ENCODE results near the gene MAP2K7.

MAP2K7 gene

GRCh38 chr19:7872306-7873204 is 31.1 kb upstream of the MAP2K7 start:
- ATAC-seq (no peak), DNase-seq (no peak)
- no peaks in the 10 kb centered on the region for H3K9me3 Mint-ChIP-seq
- peaks cover 61% of the 10 kb centered on the region for H3K4me1 Mint-ChIP-seq
- H3K4me3 Mint-ChIP-seq, result peak overlapping the region; percentile 65 to 69
- peaks cover 51% of the 10 kb centered on the region for H3K27me3 Mint-ChIP-seq
- H3K27ac Mint-ChIP-seq, result no peak overlapping the region

- Mint-ChIP-seq H3K27ac (no peak overlapping the region), H3K4me1 (peaks cover 54% of the 10 kb centered on the region), H3K27me3 (peaks cover 47% of the 10 kb centered on the region), H3K9me3 (no peaks in the 10 kb centered on the region), H3K4me3 (peak overlapping the region; percentile 77 to 79)
- no peak for DNase-seq
- no peak for ATAC-seq
These were observed 30.2 kb upstream of the MAP2K7 start for GRCh38 chr19:7873304-7874075.

GRCh38 chr19:7874076-7874896 is 29.4 kb upstream of the MAP2K7 start, which contains the start of gene PRR36:
Gene PRR36, minus strand, starts transcription at chr19:7874390. Its CDS starts 701 bp downstream, at chr19:7873689.
- DNase-seq (no peak), ATAC-seq (peak; percentile 25)
- Mint-ChIP-seq H3K27ac (no peak within 1 kb of the TSS), H3K4me3 (peak within 1 kb of the TSS; percentile 77 to 86), H3K27me3 (peaks cover 47% of the 10 kb centered on the region), H3K4me1 (peaks cover 46% of the 10 kb centered on the region), H3K9me3 (no peaks in the 10 kb centered on the region)

- Mint-ChIP-seq H3K4me3 (peak overlapping the region; percentile 49 to 86), H3K27me3 (peaks cover 47% of the 10 kb centered on the region), H3K4me1 (peaks cover 43% of the 10 kb centered on the region), H3K9me3 (no peaks in the 10 kb centered on the region), H3K27ac (no peak overlapping the region)
- DNase-seq (no peak), ATAC-seq (no peak)
These were observed 28.8 kb upstream of the MAP2K7 start for GRCh38 chr19:7874897-7875273.

- no peaks in the 10 kb centered on the region for H3K9me3 Mint-ChIP-seq
- H3K4me1 Mint-ChIP-seq, result peaks cover 18% of the 10 kb centered on the region
These were observed 26.3 kb upstream of the MAP2K7 start for GRCh38 chr19:7877249-7877836.

GRCh38 chr19:7879111-7879807 is 24.4 kb upstream of the MAP2K7 start:
- ATAC-seq, result peak; percentile 40
- H3K27ac Mint-ChIP-seq, result no peak overlapping the region

More at GRCh38 chr19:7877249-7877836, 26.3 kb upstream of the MAP2K7 start:
- H3K27me3 Mint-ChIP-seq, result peaks cover 32% of the 10 kb centered on the region
- ATAC-seq (no peak), DNase-seq (no peak)
- no peak overlapping the region for H3K4me3 Mint-ChIP-seq
- H3K27ac Mint-ChIP-seq, result no peak overlapping the region

GRCh38 chr19:7879836-7880235 is 23.8 kb upstream of the MAP2K7 start:
- no peak for DNase-seq
- ATAC-seq, result peak; percentile 50
- H3K27me3 Mint-ChIP-seq, result peaks cover 9% of the 10 kb centered on the region
- H3K4me3 Mint-ChIP-seq, result no peak overlapping the region
- H3K27ac Mint-ChIP-seq, result no peak overlapping the region
- no peaks in the 10 kb centered on the region for H3K9me3 Mint-ChIP-seq
- peaks cover 8% of the 10 kb centered on the region for H3K4me1 Mint-ChIP-seq

More at GRCh38 chr19:7879111-7879807, 24.4 kb upstream of the MAP2K7 start:
- H3K4me1 Mint-ChIP-seq, result peaks cover 10% of the 10 kb centered on the region
- H3K9me3 Mint-ChIP-seq, result no peaks in the 10 kb centered on the region
- peaks cover 15% of the 10 kb centered on the region for H3K27me3 Mint-ChIP-seq
- H3K4me3 Mint-ChIP-seq, result no peak overlapping the region
- no peak for DNase-seq

GRCh38 chr19:7881910-7882309 is 21.8 kb upstream of the MAP2K7 start:
- H3K27ac Mint-ChIP-seq, result no peak overlapping the region
- no peak for DNase-seq
- no peak overlapping the region for H3K4me3 Mint-ChIP-seq
- H3K27me3 Mint-ChIP-seq, result peaks cover 2% of the 10 kb centered on the region
- no peak for ATAC-seq
- no peaks in the 10 kb centered on the region for H3K9me3 Mint-ChIP-seq
- H3K4me1 Mint-ChIP-seq, result peaks cover 6% of the 10 kb centered on the region

GRCh38 chr19:7883105-7883504 is 20.6 kb upstream of the MAP2K7 start:
- peaks cover 14% of the 10 kb centered on the region for H3K27me3 Mint-ChIP-seq
- ATAC-seq (no peak), DNase-seq (no peak)
- H3K4me3 Mint-ChIP-seq, result no peak overlapping the region
- peaks cover 6% of the 10 kb centered on the region for H3K4me1 Mint-ChIP-seq
- peak overlapping the region in 1 of 2 donors; percentile 42 for H3K27ac Mint-ChIP-seq
- no peaks in the 10 kb centered on the region for H3K9me3 Mint-ChIP-seq

- Mint-ChIP-seq H3K4me3 (no peak overlapping the region), H3K4me1 (peaks cover 6% of the 10 kb centered on the region), H3K27me3 (peaks cover 18% of the 10 kb centered on the region), H3K27ac (no peak overlapping the region), H3K9me3 (no peaks in the 10 kb centered on the region)
- no peak for ATAC-seq
- DNase-seq, result no peak
These were observed 19.7 kb upstream of the MAP2K7 start for GRCh38 chr19:7883796-7884570.

- Mint-ChIP-seq H3K4me1 (peaks cover 6% of the 10 kb centered on the region), H3K4me3 (no peak overlapping the region), H3K27me3 (peaks cover 33% of the 10 kb centered on the region), H3K9me3 (no peaks in the 10 kb centered on the region), H3K27ac (no peak overlapping the region)
- ATAC-seq (no peak), DNase-seq (no peak)
These were observed 17.9 kb upstream of the MAP2K7 start for GRCh38 chr19:7885818-7886217.

GRCh38 chr19:7887408-7888144 is 16.1 kb upstream of the MAP2K7 start:
- Mint-ChIP-seq H3K9me3 (no peaks in the 10 kb centered on the region), H3K27me3 (peaks cover 42% of the 10 kb centered on the region), H3K4me1 (peaks cover 6% of the 10 kb centered on the region), H3K4me3 (no peak overlapping the region), H3K27ac (no peak overlapping the region)
- no peak for ATAC-seq
- no peak for DNase-seq

- peak within 1 kb of the TSS in 1 of 2 donors; percentile 21 for H3K4me3 Mint-ChIP-seq
- H3K4me1 Mint-ChIP-seq, result peaks cover 7% of the 10 kb centered on the region
- ATAC-seq, result peak; percentile 74
- H3K9me3 Mint-ChIP-seq, result no peaks in the 10 kb centered on the region
- DNase-seq, result no peak
- no peak within 1 kb of the TSS for H3K27ac Mint-ChIP-seq
- peaks cover 42% of the 10 kb centered on the region for H3K27me3 Mint-ChIP-seq
These were observed 15.4 kb upstream of the MAP2K7 start, which contains the start of gene LRRC8E for GRCh38 chr19:7888145-7888825. Gene LRRC8E, plus strand, starts transcription at chr19:7888510. Its CDS starts 7,094 bp downstream, at chr19:7895604.

All from stimulated activated naive CD8-positive, alpha-beta T cell treated with anti-CD3 and anti-CD28 coated beads, Interleukin-15, amount 100 ng/mL, for 72 hours (primary cell).